Aorta (tissue), 5 donors: ENCODE measurements around the gene LMBR1. TPM values are rescaled to one million over a fixed set of nuclear protein-coding genes. Genes with fewer than 3 reads are reported as not detected.

ENCODE experiments used
- ATAC-seq: fragments of 200-7000 bp; cut with Tn5 transposase; one replicate; pipeline ENCODE4 v1.9.1; 2022; ENCODE audit warnings: moderate library complexity; ENCODE audit not compliant: low FRiP score
- DNase-seq, 2 donors: peaks; one replicate each; pipeline ENCODE4 v3.0.0-alpha.2; 2020
- H3K27ac ChIP-seq, 2 donors: one replicate each; pipeline ENCODE4 v1.5.1; 2013; ENCODE audit warnings: low read length in 2 of 2, mild to moderate bottlenecking in 2 of 2, moderate library complexity in 2 of 2, control low read depth in 1 of 2, inconsistent platforms in 1 of 2, low read depth in 1 of 2
- H3K27me3 ChIP-seq, 2 donors: one replicate each; pipeline ENCODE4 v1.6.1; 2013; ENCODE audit warnings: control low read depth in 1 of 2, low read length in 1 of 2, mild to moderate bottlenecking in 1 of 2, moderate library complexity in 1 of 2; ENCODE audit not compliant: insufficient read depth in 2 of 2, control insufficient read depth in 1 of 2
- H3K36me3 ChIP-seq, 2 donors: one replicate each; pipeline ENCODE4 v1.6.1; 2013; ENCODE audit warnings: control low read depth in 1 of 2, low read length in 1 of 2, mild to moderate bottlenecking in 1 of 2; ENCODE audit not compliant: insufficient read depth in 2 of 2, control insufficient read depth in 1 of 2
- H3K4me1 ChIP-seq, 2 donors: one replicate each; pipeline ENCODE4 v1.6.1; 2013; ENCODE audit warnings: low read length in 2 of 2, control low read depth in 1 of 2, mild to moderate bottlenecking in 1 of 2, moderate library complexity in 1 of 2; ENCODE audit not compliant: insufficient read depth in 2 of 2, control insufficient read depth in 1 of 2
- H3K4me3 ChIP-seq, 2 donors: one replicate each; pipeline ENCODE4 v1.5.1; 2013; ENCODE audit warnings: low read length in 2 of 2, control low read depth in 1 of 2, mild to moderate bottlenecking in 1 of 2
- H3K9me3 ChIP-seq: one replicate; pipeline ENCODE4 v1.6.1; 2013; ENCODE audit warnings: mild to moderate bottlenecking, low read length; ENCODE audit not compliant: control insufficient read depth
- WGBS, 2 donors: extraction: QIAGEN DNeasy Blood & Tissue Kit; methylation state at CpG; one replicate each; pipeline ENCODE4 v1.1.7; 2013; 5-methylcytosine and 5-hydroxymethylcytosine counted together
- intact Hi-C, 2 donors: fragments of 100-400 bp; cut with DNase I; formaldehyde crosslinking; loops; one replicate each; pipeline versions ENCODE4 v1.14.2 to v1.15.0; 2022
- polyA plus RNA-seq, 2 donors: library from polyadenylated mRNA; stranded (reverse); fragments of 200-250 nt; gene quantifications; one replicate each; pipeline ENCODE4 v1.2.3, GENCODE V29; 2013
- total RNA-seq, 2 donors: library from RNA; stranded (reverse); fragmentation: NEBNext Ultra II Directional; extraction: Animal tissue kit (Norgen Biotek cat#: 25700); gene quantifications; one replicate each; pipeline ENCODE4 v1.2.1, GENCODE V29; 2021
- donor health status: healthy with polysubstance abuse.
- donor health status: Bipolar disorder and iron deficiency.
- donor health status: DM: no; HTN: no; CAD: no.
- donor health status: DM: no; HTN: no; CAD: no.
- donor health status: DM: yes; HTN: yes; CAD: no.

LMBR1 gene
- total and polyA plus RNA-seq, 4 donors, result 9.5 to 63.8 (median 36.5) TPM

DNA sequence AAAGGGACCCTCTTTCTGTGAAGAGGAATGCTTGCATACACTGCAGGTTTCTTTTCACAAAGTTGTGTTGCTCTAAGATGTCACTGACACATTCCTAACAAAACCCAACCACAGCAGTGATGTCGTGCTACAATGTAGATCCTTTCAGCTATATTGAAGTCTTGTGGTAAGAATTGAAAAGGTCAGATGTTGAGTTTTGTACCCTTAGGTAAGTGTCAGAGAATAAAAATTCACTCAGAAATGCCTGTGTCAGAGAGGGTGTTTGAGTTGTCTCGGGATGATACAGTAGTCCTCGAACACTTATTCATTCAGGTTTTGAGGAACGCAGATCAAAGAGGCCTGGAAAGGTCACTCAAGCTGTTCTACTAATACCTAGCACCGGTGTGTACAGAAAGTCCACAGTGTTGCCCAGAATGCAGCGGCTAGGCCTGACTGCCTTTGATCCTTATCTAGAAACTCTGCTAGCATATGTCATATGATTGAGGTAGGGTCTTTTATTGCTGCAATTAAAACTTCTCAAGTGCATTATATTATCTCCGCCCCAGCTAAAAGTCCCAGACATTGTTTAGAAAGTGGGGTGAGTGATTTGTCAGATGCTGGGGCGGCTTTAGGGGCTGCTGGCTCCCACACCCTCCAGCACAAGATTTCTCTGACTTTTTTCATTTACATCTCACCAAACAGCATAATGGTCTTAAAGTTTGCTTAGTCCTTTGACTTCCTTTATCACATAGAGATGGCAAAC, 226.4 kb downstream of the LMBR1 start:
- no peak overlapping the region for H3K4me3 ChIP-seq
- intact Hi-C loops, result no loop called here
- H3K36me3 ChIP-seq, result peaks cover 0 to 2% of the 10 kb centered on the region in 2 donors
- no peak overlapping the region for H3K27ac ChIP-seq
- H3K27me3 ChIP-seq, result no peaks in the 10 kb centered on the region
- 77 to 78% methylated on average over 8 of the region's 8 CpGs for WGBS, 2 donors
- ATAC-seq (no peak), DNase-seq (no peak)
- no peaks in the 10 kb centered on the region for H3K4me1 ChIP-seq
- no peaks in the 10 kb centered on the region for H3K9me3 ChIP-seq

DNA sequence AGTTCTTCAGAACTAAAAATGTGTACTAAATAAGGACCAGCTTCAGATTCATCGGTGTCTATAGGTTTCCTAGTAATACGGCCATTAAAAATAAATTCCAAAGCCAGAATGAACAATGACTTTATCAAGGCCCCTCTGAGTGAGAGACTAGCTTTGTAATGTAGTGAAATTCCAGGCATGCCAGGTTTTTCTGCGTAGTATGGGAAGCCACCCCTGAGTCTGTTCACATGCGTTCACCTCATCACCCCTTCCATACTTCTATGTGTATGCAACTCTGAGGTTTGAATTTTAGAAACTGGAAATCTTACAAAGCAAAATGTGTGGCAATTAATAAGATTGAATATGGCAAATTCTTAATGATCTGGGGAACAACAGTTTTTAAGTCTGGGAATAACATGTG, 227.9 kb downstream of the LMBR1 start:
- 38 to 47% methylated on average over 4 of the region's 4 CpGs for WGBS, 2 donors
- Histone ChIP-seq H3K27me3 (no peaks in the 10 kb centered on the region), H3K36me3 (peaks cover 0 to 2% of the 10 kb centered on the region in 2 donors), H3K9me3 (no peaks in the 10 kb centered on the region), H3K4me3 (no peak overlapping the region), H3K4me1 (no peaks in the 10 kb centered on the region), H3K27ac (no peak overlapping the region)
- intact Hi-C loops, result no loop called here
- no peak for DNase-seq
- no peak for ATAC-seq

DNA sequence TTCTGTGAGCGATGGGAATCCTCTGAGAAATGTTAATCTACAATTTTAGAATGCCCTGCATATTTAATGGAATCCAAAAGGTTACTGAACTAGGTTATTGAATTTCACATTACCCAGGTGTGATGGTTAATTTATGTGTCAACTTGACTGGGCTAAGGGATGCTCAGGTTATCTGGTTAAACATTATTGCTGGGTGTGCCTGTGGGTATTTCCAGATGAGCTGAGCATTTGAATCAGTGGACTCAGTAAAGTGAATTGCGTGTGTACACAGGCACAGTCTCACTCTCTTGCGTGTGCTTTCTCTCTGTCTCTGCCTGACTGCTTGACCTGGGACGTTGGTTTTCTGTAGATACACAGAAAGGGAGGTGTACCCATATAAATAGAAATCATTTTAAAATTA, 230.7 kb downstream of the LMBR1 start:
- H3K4me3 ChIP-seq, result no peak overlapping the region
- no peaks in the 10 kb centered on the region for H3K4me1 ChIP-seq
- intact Hi-C loops, result no loop called here
- no peaks in the 10 kb centered on the region for H3K36me3 ChIP-seq
- H3K9me3 ChIP-seq, result no peaks in the 10 kb centered on the region
- H3K27ac ChIP-seq, result no peak overlapping the region
- DNase-seq, result no peak
- H3K27me3 ChIP-seq, result no peaks in the 10 kb centered on the region
- WGBS, 2 donors, result 88% methylated on average over 4 of the region's 4 CpGs
- no peak for ATAC-seq

- ATAC-seq (no peak), DNase-seq (no peak)
- intact Hi-C loops, result no loop called here
Observed at GRCh38 chr7:156661637-156662036, 231.3 kb downstream of the LMBR1 start.

DNA sequence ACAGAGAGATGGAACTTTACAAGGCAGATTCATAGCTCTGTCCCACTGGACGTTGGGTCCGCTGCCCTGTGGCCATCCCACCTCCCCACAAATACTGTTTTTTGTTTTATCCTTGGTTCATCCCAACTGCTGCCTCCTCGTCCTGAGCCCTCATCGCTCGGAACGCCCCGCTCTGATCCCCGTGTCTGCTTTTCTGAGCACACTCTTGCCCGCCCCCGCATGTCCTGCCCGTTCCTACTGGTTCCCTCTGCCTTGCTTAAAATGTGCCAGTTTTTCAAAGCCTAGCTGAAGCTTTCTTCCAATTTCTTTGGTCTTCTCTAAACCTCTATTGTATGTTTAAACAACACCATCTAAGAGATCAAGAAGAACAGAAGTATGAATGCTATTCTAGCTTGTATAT, 233.0 kb downstream of the LMBR1 start:
- no peak for DNase-seq
- 62 to 65% methylated on average over 11 of the region's 11 CpGs for WGBS, 2 donors

More at GRCh38 chr7:156661637-156662036, 231.3 kb downstream of the LMBR1 start:
- Histone ChIP-seq H3K27me3 (no peaks in the 10 kb centered on the region), H3K4me1 (no peaks in the 10 kb centered on the region), H3K9me3 (no peaks in the 10 kb centered on the region), H3K36me3 (no peaks in the 10 kb centered on the region), H3K4me3 (no peak overlapping the region), H3K27ac (no peak overlapping the region)
- 82 to 87% methylated on average over 5 of the region's 5 CpGs for WGBS, 2 donors

GRCh38 chr7:156659203-156659602, 233.8 kb downstream of the LMBR1 start:
- Histone ChIP-seq H3K4me1 (no peaks in the 10 kb centered on the region), H3K36me3 (no peaks in the 10 kb centered on the region), H3K27ac (no peak overlapping the region), H3K4me3 (no peak overlapping the region), H3K9me3 (no peaks in the 10 kb centered on the region), H3K27me3 (no peaks in the 10 kb centered on the region)
- WGBS, 2 donors, result 79 to 88% methylated on average over 6 of the region's 6 CpGs
- intact Hi-C loops, result no loop called here
- no peak for ATAC-seq
- no peak for DNase-seq

More for the DNA sequence above, 233.0 kb downstream of the LMBR1 start:
- intact Hi-C loops, result no loop called here
- ATAC-seq, result no peak
- no peak overlapping the region for H3K4me3 ChIP-seq
- no peaks in the 10 kb centered on the region for H3K36me3 ChIP-seq
- no peaks in the 10 kb centered on the region for H3K27me3 ChIP-seq
- no peaks in the 10 kb centered on the region for H3K9me3 ChIP-seq
- H3K4me1 ChIP-seq, result no peaks in the 10 kb centered on the region
- no peak overlapping the region for H3K27ac ChIP-seq

- Histone ChIP-seq H3K4me1 (no peaks in the 10 kb centered on the region), H3K9me3 (peaks cover 3% of the 10 kb centered on the region), H3K27ac (no peak overlapping the region), H3K27me3 (no peaks in the 10 kb centered on the region), H3K4me3 (no peak overlapping the region), H3K36me3 (no peaks in the 10 kb centered on the region)
- no peak for DNase-seq
- intact Hi-C loops, result no loop called here
- 79 to 84% methylated on average over 4 of the region's 4 CpGs for WGBS, 2 donors
- no peak for ATAC-seq
Observed at GRCh38 chr7:156657681-156658080, 235.3 kb downstream of the LMBR1 start.

DNA sequence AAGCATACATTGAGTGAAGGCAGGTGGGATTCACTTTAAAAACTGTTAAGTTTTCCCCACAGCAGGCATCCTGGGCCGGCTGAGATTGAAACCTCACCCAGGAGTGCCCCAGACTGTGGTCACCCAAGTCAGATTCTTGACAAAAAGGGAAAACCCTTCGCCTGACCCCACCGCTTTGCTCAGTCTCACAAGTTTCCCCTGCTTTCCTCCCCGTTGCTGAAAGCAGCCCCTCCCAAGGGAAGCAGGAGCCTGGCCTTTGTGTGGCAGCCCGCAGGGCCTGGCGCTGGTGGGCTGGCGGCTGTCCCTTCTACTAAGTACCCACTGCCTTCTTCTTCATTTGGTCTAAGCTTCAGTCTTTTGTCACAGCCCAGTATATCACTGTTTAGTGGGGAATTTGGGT, 236.4 kb downstream of the LMBR1 start:
- intact Hi-C loops, result no loop called here
- H3K27me3 ChIP-seq, result no peaks in the 10 kb centered on the region
- H3K9me3 ChIP-seq, result peaks cover 4% of the 10 kb centered on the region

GRCh38 chr7:156655983-156656382, 237.0 kb downstream of the LMBR1 start:
- DNase-seq (no peak), ATAC-seq (no peak)
- no peaks in the 10 kb centered on the region for H3K4me1 ChIP-seq
- no peaks in the 10 kb centered on the region for H3K36me3 ChIP-seq
- WGBS, 2 donors, result 42 to 52% methylated on average over 4 of the region's 4 CpGs
- intact Hi-C loops, result no loop called here
- no peak overlapping the region for H3K27ac ChIP-seq
- peaks cover 4% of the 10 kb centered on the region for H3K9me3 ChIP-seq
- H3K4me3 ChIP-seq, result no peak overlapping the region
- no peaks in the 10 kb centered on the region for H3K27me3 ChIP-seq

More for the DNA sequence above, 236.4 kb downstream of the LMBR1 start:
- Histone ChIP-seq H3K4me1 (no peaks in the 10 kb centered on the region), H3K4me3 (no peak overlapping the region), H3K27ac (no peak overlapping the region), H3K36me3 (no peaks in the 10 kb centered on the region)
- DNase-seq (no peak), ATAC-seq (no peak)
- WGBS, 2 donors, result 32 to 40% methylated on average over 7 of the region's 7 CpGs
